ENCODE results near the gene ZC2HC1C. TPM values are rescaled to one million over a fixed set of nuclear protein-coding genes. Genes with fewer than 3 reads are reported as not detected.
"Not testable (repeated sequence)": the region's sequence is repeated elsewhere in the genome, so short reads cannot be mapped to it uniquely, and the experiment has no call there.

ZC2HC1C gene
- total RNA-seq, 1 experiment from 2014 or later: not detected

- no peak for DNase-seq (ENCODE audit: low read depth)
These were observed 15.8 kb upstream of the ZC2HC1C start for GRCh38 chr14:75053396-75054291.

- DNase-seq (ENCODE audit: low read depth): no peak
These were observed 15.0 kb upstream of the ZC2HC1C start for GRCh38 chr14:75054421-75054820.

GRCh38 chr14:75059642-75060041 is 9.8 kb upstream of the ZC2HC1C start:
- no peak for DNase-seq (ENCODE audit: low read depth)

GRCh38 chr14:75060420-75060819 is 9.0 kb upstream of the ZC2HC1C start:
- no peak for DNase-seq (ENCODE audit: low read depth)

- DNase-seq (ENCODE audit: low read depth): no peak
These were observed 6.4 kb upstream of the ZC2HC1C start for GRCh38 chr14:75063013-75063412.

GRCh38 chr14:75063491-75064204 is 5.8 kb upstream of the ZC2HC1C start, which contains the start of gene ACYP1:
Gene ACYP1 (minus strand): TSS chr14:75064024. CDS start chr14:75063553, 471 bp downstream.
- DNase-seq (ENCODE audit: low read depth): peak; percentile 91

GRCh38 chr14:75064205-75064567 is 5.3 kb upstream of the ZC2HC1C start:
- DNase-seq (ENCODE audit: low read depth): no peak

GRCh38 chr14:75066691-75067090 is 2.8 kb upstream of the ZC2HC1C start:
- DNase-seq (ENCODE audit: low read depth): no peak

- no peak for DNase-seq (ENCODE audit: low read depth)
These were observed 2.2 kb upstream of the ZC2HC1C start for GRCh38 chr14:75067212-75067611.

- not testable (repeated sequence) for DNase-seq (ENCODE audit: low read depth)
These were observed 1.7 kb upstream of the ZC2HC1C start for GRCh38 chr14:75067765-75068164.

GRCh38 chr14:75068294-75069120 is 934 bp upstream of the ZC2HC1C start:
- DNase-seq (ENCODE audit: low read depth): peak; percentile 3

GRCh38 chr14:75069811-75070145 is 337 bp downstream of the ZC2HC1C start:
- DNase-seq (ENCODE audit: low read depth): no peak

- DNase-seq (ENCODE audit: low read depth): no peak
These were observed 942 bp downstream of the ZC2HC1C start for GRCh38 chr14:75070383-75070782.

GRCh38 chr14:75077794-75078193 is 8.4 kb downstream of the ZC2HC1C start:
- no peak for DNase-seq (ENCODE audit: low read depth)

- DNase-seq (ENCODE audit: low read depth): no peak
These were observed 10.1 kb downstream of the ZC2HC1C start for GRCh38 chr14:75079521-75079920.

GRCh38 chr14:75081660-75082229 is 12.3 kb downstream of the ZC2HC1C start:
- no peak for DNase-seq (ENCODE audit: low read depth)

- DNase-seq (ENCODE audit: low read depth): no peak
These were observed 13.8 kb downstream of the ZC2HC1C start for GRCh38 chr14:75083271-75083670.

GRCh38 chr14:75084513-75084912 is 15.1 kb downstream of the ZC2HC1C start:
- DNase-seq (ENCODE audit: low read depth): peak; percentile 36

GRCh38 chr14:75088153-75088552 is 18.7 kb downstream of the ZC2HC1C start:
- DNase-seq (ENCODE audit: low read depth): no peak

GRCh38 chr14:75088566-75089373 is 19.3 kb downstream of the ZC2HC1C start:
- DNase-seq (ENCODE audit: low read depth): peak; percentile 68
